Suprapubic skin (tissue), 4 donors: Measurements from ENCODE around the gene MCF2L.
A peak's percentile ranks its signal among the peaks of the same experiment; 100 is the strongest.

Experiments
- EP300 ChIP-seq: sonication (generic); formaldehyde crosslinking; IDR thresholded peaks from one replicate; pipeline ENCODE4 v1.6.1; 2017; ENCODE audit warnings: antibody characterized with exemption
- POLR2AphosphoS5 ChIP-seq, 3 donors: sonication (generic); formaldehyde crosslinking; IDR thresholded peaks; one replicate each; pipeline ENCODE4 v1.6.1; 2017; ENCODE audit warnings: antibody characterized with exemption in 3 of 3
- TF ChIP-seq, protein P1 (sequence below), 2 donors: fragments of 200-600 bp in 1 of 2; fragments of 450-650 bp in 1 of 2; sonication (generic) in 1 of 2; IDR thresholded peaks; one replicate each; pipeline ENCODE4 v1.5.1; 2016 to 2019; ENCODE audit warnings: antibody characterized with exemption in 2 of 2, mild to moderate bottlenecking in 1 of 2, moderate library complexity in 1 of 2

- TF ChIP-seq POLR2AphosphoS5 (IDR thresholded peaks at IDR 0.05) (no peak), EP300 (no peak)
- TF ChIP-seq, protein P1, sequence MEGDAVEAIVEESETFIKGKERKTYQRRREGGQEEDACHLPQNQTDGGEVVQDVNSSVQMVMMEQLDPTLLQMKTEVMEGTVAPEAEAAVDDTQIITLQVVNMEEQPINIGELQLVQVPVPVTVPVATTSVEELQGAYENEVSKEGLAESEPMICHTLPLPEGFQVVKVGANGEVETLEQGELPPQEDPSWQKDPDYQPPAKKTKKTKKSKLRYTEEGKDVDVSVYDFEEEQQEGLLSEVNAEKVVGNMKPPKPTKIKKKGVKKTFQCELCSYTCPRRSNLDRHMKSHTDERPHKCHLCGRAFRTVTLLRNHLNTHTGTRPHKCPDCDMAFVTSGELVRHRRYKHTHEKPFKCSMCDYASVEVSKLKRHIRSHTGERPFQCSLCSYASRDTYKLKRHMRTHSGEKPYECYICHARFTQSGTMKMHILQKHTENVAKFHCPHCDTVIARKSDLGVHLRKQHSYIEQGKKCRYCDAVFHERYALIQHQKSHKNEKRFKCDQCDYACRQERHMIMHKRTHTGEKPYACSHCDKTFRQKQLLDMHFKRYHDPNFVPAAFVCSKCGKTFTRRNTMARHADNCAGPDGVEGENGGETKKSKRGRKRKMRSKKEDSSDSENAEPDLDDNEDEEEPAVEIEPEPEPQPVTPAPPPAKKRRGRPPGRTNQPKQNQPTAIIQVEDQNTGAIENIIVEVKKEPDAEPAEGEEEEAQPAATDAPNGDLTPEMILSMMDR (IDR thresholded peaks at IDR 0.05): peak; percentile 13 to 37
Observed at GRCh38 chr13:112995395-112996191, 26.6 kb downstream of the MCF2L start.
